SJCRH30 (cell line): ENCODE data around the gene VRK2. TPM values are rescaled to one million over a fixed set of nuclear protein-coding genes. Genes with fewer than 3 reads are reported as not detected.

Source experiments
- DNase-seq, 2 experiments: peaks; one replicate each; pipeline ENCODE4 v3.0.0-alpha.2; 2015 to 2020
- H3K27ac ChIP-seq: fragments of 250-450 bp; sonication (Bioruptor Pico); 2 replicates; pipeline ENCODE4 v1.5.1; 2020; ENCODE audit warnings: mild to moderate bottlenecking, moderate library complexity
- H3K27me3 ChIP-seq: fragments of 250-450 bp; sonication (Bioruptor Pico); 2 replicates; pipeline ENCODE4 v1.5.1; 2020; ENCODE audit warnings: mild to moderate bottlenecking, moderate library complexity
- H3K36me3 ChIP-seq: fragments of 250-450 bp; sonication (Bioruptor Pico); 2 replicates; pipeline ENCODE4 v1.5.1; 2020; ENCODE audit warnings: mild to moderate bottlenecking, moderate library complexity
- H3K4me1 ChIP-seq: fragments of 250-450 bp; sonication (Bioruptor Pico); 2 replicates; pipeline ENCODE4 v1.5.1; 2020; ENCODE audit warnings: mild to moderate bottlenecking, moderate library complexity
- H3K4me3 ChIP-seq: fragments of 250-450 bp; sonication (Bioruptor Pico); 2 replicates; pipeline ENCODE4 v1.5.1; 2020; ENCODE audit warnings: mild to moderate bottlenecking, moderate library complexity
- H3K9me3 ChIP-seq: fragments of 250-450 bp; sonication (Bioruptor Pico); replicated peaks from 2 replicates; pipeline ENCODE4 v1.5.1; 2020; ENCODE audit warnings: mild to moderate bottlenecking, moderate library complexity
- total RNA-seq: library from RNA; depleted of rRNA; stranded (reverse); fragments of >200 nt; shearing (Covaris generic); gene quantifications from 2 replicates; pipeline ENCODE4 v1.2.3, GENCODE V29; 2014; rRNA removed

The VRK2 gene
- total RNA-seq, 1 experiment from 2014 or later, result 6.8 TPM

- no peak overlapping the region for H3K27ac ChIP-seq
- H3K36me3 ChIP-seq, result peaks cover 36% of the 10 kb centered on the region
- H3K4me3 ChIP-seq, result no peak overlapping the region
- H3K27me3 ChIP-seq, result no peaks in the 10 kb centered on the region
- no peak for DNase-seq
- H3K4me1 ChIP-seq, result no peaks in the 10 kb centered on the region
- H3K9me3 ChIP-seq, result no peaks in the 10 kb centered on the region
Observed at GRCh38 chr2:58194458-58194857, 147.9 kb downstream of the VRK2 start.

GRCh38 chr2:58195662-58196061 lies 149.1 kb downstream of the VRK2 start:
- H3K27ac ChIP-seq, result no peak overlapping the region
- DNase-seq, result no peak
- H3K36me3 ChIP-seq, result peaks cover 46% of the 10 kb centered on the region
- H3K27me3 ChIP-seq, result no peaks in the 10 kb centered on the region
- no peak overlapping the region for H3K4me3 ChIP-seq
- no peaks in the 10 kb centered on the region for H3K4me1 ChIP-seq
- no peaks in the 10 kb centered on the region for H3K9me3 ChIP-seq

DNA sequence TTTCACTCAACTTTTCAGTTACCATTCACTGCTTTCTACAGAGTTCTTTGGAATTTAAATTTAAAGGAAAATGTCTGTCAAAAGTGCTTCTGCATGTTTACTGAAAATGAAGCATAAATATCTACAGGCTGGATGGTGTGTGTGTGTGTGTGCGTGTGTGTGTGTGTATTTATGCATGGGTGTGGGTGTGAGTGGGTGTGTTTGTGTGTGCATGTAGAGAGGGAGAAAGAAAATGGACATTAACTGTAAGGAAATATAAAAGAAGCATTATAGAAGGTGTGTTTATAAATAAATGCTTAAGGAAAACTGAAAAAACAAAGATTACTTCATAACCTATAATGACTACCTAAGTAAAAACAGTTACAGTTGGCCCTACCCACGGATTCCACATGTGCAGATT lies 151.3 kb downstream of the VRK2 start:
- H3K27me3 ChIP-seq, result no peaks in the 10 kb centered on the region
- no peak for DNase-seq
- no peaks in the 10 kb centered on the region for H3K4me1 ChIP-seq
- H3K27ac ChIP-seq, result no peak overlapping the region
- no peak overlapping the region for H3K4me3 ChIP-seq
- no peaks in the 10 kb centered on the region for H3K9me3 ChIP-seq
- peaks cover 47% of the 10 kb centered on the region for H3K36me3 ChIP-seq

DNA sequence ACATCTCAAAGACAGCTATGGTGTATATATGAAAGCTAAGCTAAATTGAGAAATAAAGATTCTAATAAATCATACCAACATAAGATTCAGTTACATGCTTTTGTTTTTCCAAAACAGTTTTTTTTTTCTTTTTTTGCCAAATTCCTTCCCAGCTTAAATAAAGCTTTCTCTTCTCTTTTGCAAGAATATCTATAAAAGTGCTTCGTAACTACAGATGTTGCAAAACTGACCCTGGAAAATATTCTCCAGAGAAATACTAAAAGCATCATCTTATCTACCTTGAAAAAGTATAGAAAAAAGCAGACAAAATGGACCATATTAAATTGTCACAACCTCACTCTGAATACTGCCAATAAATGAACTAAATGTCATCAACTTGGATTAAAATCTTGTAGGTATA lies 155.8 kb downstream of the VRK2 start:
- no peak overlapping the region for H3K4me3 ChIP-seq

GRCh38 chr2:58203018-58203417 lies 156.4 kb downstream of the VRK2 start:
- H3K36me3 ChIP-seq, result peaks cover 39% of the 10 kb centered on the region
- H3K27me3 ChIP-seq, result no peaks in the 10 kb centered on the region
- no peak for DNase-seq
- no peaks in the 10 kb centered on the region for H3K4me1 ChIP-seq
- no peak overlapping the region for H3K4me3 ChIP-seq
- no peak overlapping the region for H3K27ac ChIP-seq
- H3K9me3 ChIP-seq, result no peaks in the 10 kb centered on the region

More for the DNA sequence above, 155.8 kb downstream of the VRK2 start:
- peaks cover 45% of the 10 kb centered on the region for H3K36me3 ChIP-seq
- H3K27me3 ChIP-seq, result no peaks in the 10 kb centered on the region
- H3K9me3 ChIP-seq, result no peaks in the 10 kb centered on the region
- no peaks in the 10 kb centered on the region for H3K4me1 ChIP-seq
- H3K27ac ChIP-seq, result no peak overlapping the region
- no peak for DNase-seq

GRCh38 chr2:58204195-58204959 lies 157.8 kb downstream of the VRK2 start:
- no peaks in the 10 kb centered on the region for H3K9me3 ChIP-seq
- H3K36me3 ChIP-seq, result peaks cover 38% of the 10 kb centered on the region
- H3K27me3 ChIP-seq, result no peaks in the 10 kb centered on the region
- DNase-seq, result no peak
- no peaks in the 10 kb centered on the region for H3K4me1 ChIP-seq
- H3K4me3 ChIP-seq, result no peak overlapping the region
- H3K27ac ChIP-seq, result no peak overlapping the region

DNA sequence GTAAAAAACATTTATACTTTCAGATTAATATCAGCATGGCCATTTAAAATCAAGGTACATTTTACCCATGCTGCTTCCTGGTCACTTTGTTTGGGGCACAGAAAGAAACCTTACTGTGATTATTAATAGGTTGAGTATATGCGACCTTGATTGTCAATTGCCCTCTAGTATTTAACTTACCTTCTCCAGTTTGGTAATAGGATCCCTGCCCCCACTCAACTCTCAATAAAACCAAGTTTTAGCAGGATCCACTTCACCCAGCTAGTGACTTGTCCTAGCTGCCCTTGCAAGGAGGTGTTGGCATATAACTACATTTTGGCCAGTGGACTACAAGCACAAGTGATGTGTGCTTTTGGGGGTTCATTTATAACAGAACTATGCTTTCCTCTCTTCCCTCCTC lies 160.2 kb downstream of the VRK2 start:
- Histone ChIP-seq H3K27ac (no peak overlapping the region), H3K4me1 (no peaks in the 10 kb centered on the region), H3K4me3 (no peak overlapping the region), H3K9me3 (peaks cover 7% of the 10 kb centered on the region; the same call in 1 of the 2 replicates), H3K27me3 (no peaks in the 10 kb centered on the region), H3K36me3 (peaks cover 35% of the 10 kb centered on the region)
- DNase-seq, result no peak

DNA sequence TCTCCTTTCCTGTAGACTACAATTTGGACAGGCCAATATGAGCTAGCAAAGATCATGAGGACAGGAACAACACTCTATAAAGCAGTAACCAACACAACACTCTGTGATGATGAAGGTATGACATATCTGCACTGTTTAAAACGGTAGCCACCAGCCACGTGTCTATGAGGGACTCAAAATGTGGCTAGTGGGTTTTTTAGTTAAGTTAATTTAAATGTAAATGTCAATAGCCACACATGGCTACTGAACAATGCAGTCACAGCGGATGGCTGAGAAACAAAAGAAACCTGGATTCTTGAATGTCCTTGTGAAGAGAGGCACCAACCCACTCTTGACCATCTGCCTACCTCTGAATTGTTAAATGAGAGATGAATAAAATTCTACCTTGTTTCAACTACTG lies 160.6 kb downstream of the VRK2 start:
- Histone ChIP-seq H3K27ac (no peak overlapping the region), H3K27me3 (no peaks in the 10 kb centered on the region), H3K4me3 (no peak overlapping the region), H3K4me1 (no peaks in the 10 kb centered on the region), H3K36me3 (peaks cover 37% of the 10 kb centered on the region), H3K9me3 (peaks cover 10% of the 10 kb centered on the region; the same call in 1 of the 2 replicates)
- DNase-seq, result no peak

Other genes with a start within 250 kb of the VRK2 start
- 86.2 and 105 TPM in 2 replicates for gene FANCL, start 194.5 kb downstream of the VRK2 start, total RNA-seq